B cell (primary cell): ENCODE data around the gene LIN37. TPM values are rescaled to one million over a fixed set of nuclear protein-coding genes. Genes with fewer than 3 reads are reported as not detected.

Experiments used
- ATAC-seq: fragments of 200-7000 bp; cut with Tn5 transposase; one replicate; pipeline ENCODE4 v1.10.0; 2021; ENCODE audit warnings: low read depth, mild to moderate bottlenecking, moderate number of reproducible peaks, moderate library complexity
- CTCF ChIA-PET: fragments of 350-600 bp; sonication (Branson Sonifier 250); formaldehyde crosslinking; loops from one replicate; lab custom pipeline; 2021; ENCODE audit warnings: antibody characterized with exemption, inconsistent platforms; lab: Charles Lee
- POLR2A ChIA-PET: fragments of 350-600 bp; sonication (Branson Sonifier 250); formaldehyde crosslinking; loops from one replicate; lab custom pipeline; 2021; ENCODE audit warnings: antibody characterized with exemption; lab: Charles Lee
- DNase-seq: peaks from one replicate; pipeline ENCODE4 v3.0.0; 2013
- H2AFZ ChIP-seq: 2 replicates; pipeline ENCODE4 v1.6.1; 2012; ENCODE audit warnings: mild to moderate bottlenecking, low read depth, low read length; ENCODE audit not compliant: insufficient read depth, poor library complexity, severe bottlenecking
- H3K27ac ChIP-seq, 2 donors: 1 replicate in 1 of 2; 2 replicates in 1 of 2; pipeline ENCODE4 v1.5.1; 2012 to 2013; ENCODE audit warnings: low read length in 2 of 2, mild to moderate bottlenecking in 2 of 2, moderate library complexity in 1 of 2
- H3K27me3 ChIP-seq, 4 experiments: fragments of 200-600 bp in 1 of 4; sonication (generic) in 1 of 4; replicated peaks in 1 of 4; 1 replicate in 2 of 4; 2 replicates in 2 of 4; pipeline versions ENCODE4 v1.6.1 to v1.7.0; 2013 to 2016; ENCODE audit warnings: low read length in 3 of 4, mild to moderate bottlenecking in 2 of 4, mixed read lengths in 1 of 4, moderate library complexity in 1 of 4; ENCODE audit not compliant: insufficient read depth in 4 of 4, control insufficient read depth in 3 of 4; ENCODE audit errors: control extremely low read depth in 1 of 4
- H3K36me3 ChIP-seq, 2 experiments: replicated peaks in 1 of 2; 1 replicate in 1 of 2; 2 replicates in 1 of 2; pipeline versions ENCODE4 v1.6.1 to v1.7.1; 2013; ENCODE audit warnings: low read length in 1 of 2; ENCODE audit not compliant: insufficient read depth in 2 of 2, control insufficient read depth in 1 of 2; ENCODE audit errors: control extremely low read depth in 1 of 2, extremely low read depth in 1 of 2
- H3K4me1 ChIP-seq, 2 donors: fragments of 200-600 bp in 1 of 2; sonication (generic) in 1 of 2; 1 replicate in 1 of 2; 2 replicates in 1 of 2; pipeline versions ENCODE4 v1.5.1 to v1.6.1; 2013 to 2017; ENCODE audit warnings: low read length in 2 of 2; ENCODE audit not compliant: control insufficient read depth in 2 of 2, insufficient read depth in 2 of 2
- H3K4me2 ChIP-seq: replicated peaks from 2 replicates; pipeline ENCODE3; 2012; ENCODE audit warnings: mild to moderate bottlenecking, low read depth, low read length; ENCODE audit not compliant: poor library complexity, severe bottlenecking
- H3K4me3 ChIP-seq, 5 experiments: fragments of 200-600 bp in 1 of 5; sonication (generic) in 1 of 5; 1 replicate in 3 of 5; 2 replicates in 2 of 5; pipeline versions ENCODE4 v1.5.1 to v1.7.0; 2011 to 2016; ENCODE audit warnings: low read length in 4 of 5, mild to moderate bottlenecking in 4 of 5, low read depth in 2 of 5, control low read depth in 1 of 5, moderate library complexity in 1 of 5; ENCODE audit not compliant: insufficient read depth in 1 of 5; ENCODE audit errors: control extremely low read depth in 1 of 5, extremely low read depth in 1 of 5
- H3K79me2 ChIP-seq: fragments of 200-600 bp; sonication (generic); one replicate; pipeline ENCODE4 v1.6.0; 2016; ENCODE audit warnings: low read length; ENCODE audit not compliant: control insufficient read depth, insufficient read depth
- H3K9ac ChIP-seq: fragments of 200-600 bp; sonication (generic); 2 replicates; pipeline ENCODE4 v1.6.1; 2017; ENCODE audit warnings: mild to moderate bottlenecking, low read length, moderate library complexity
- H3K9me3 ChIP-seq, 3 donors: one replicate each; pipeline versions ENCODE4 v1.6.1 to v1.7.1; 2013; ENCODE audit warnings: low read length in 2 of 3; ENCODE audit not compliant: control insufficient read depth in 2 of 3, insufficient read depth in 1 of 3; ENCODE audit errors: control extremely low read depth in 1 of 3
- H4K20me1 ChIP-seq: 2 replicates; pipeline ENCODE4 v1.6.0; 2012; ENCODE audit warnings: mild to moderate bottlenecking, low read length; ENCODE audit not compliant: insufficient read depth, control insufficient read depth, poor library complexity, severe bottlenecking
- H3K27ac Mint-ChIP-seq: one replicate; pipeline ENCODE4 v1.8.0; 2021; ENCODE audit warnings: mixed read lengths
- H3K27me3 Mint-ChIP-seq: one replicate; pipeline ENCODE4 v1.8.0; 2021; ENCODE audit warnings: mixed read lengths
- H3K4me1 Mint-ChIP-seq: one replicate; pipeline ENCODE4 v1.8.0; 2021; ENCODE audit warnings: mixed read lengths
- H3K4me3 Mint-ChIP-seq: one replicate; pipeline ENCODE4 v1.8.0; 2021; ENCODE audit warnings: mixed read lengths
- H3K9me3 Mint-ChIP-seq: one replicate; pipeline ENCODE4 v1.8.0; 2022; ENCODE audit warnings: mixed read lengths; ENCODE audit not compliant: insufficient read depth
- EZH2 ChIP-seq: IDR thresholded peaks from 2 replicates; pipeline ENCODE4 v1.6.1; 2012; ENCODE audit warnings: borderline replicate concordance, low read depth, mild to moderate bottlenecking, moderate library complexity, low read length; ENCODE audit not compliant: insufficient read depth, poor library complexity, severe bottlenecking
- WGBS: methylation state at CpG from one replicate; pipeline ENCODE4 v1.1.5; 2013; ENCODE audit warnings: missing lambda C conversion rate; ENCODE audit not compliant: insufficient coverage; 5-methylcytosine and 5-hydroxymethylcytosine counted together
- intact Hi-C: fragments of 100-400 bp; cut with micrococcal nuclease; formaldehyde crosslinking; loops from one replicate; pipeline ENCODE4 v1.10.0; 2022
- polyA plus RNA-seq: library from polyadenylated mRNA; depleted of rRNA; stranded (reverse); fragments of >200 nt; gene quantifications from 2 replicates; pipeline ENCODE4 v1.2.3, GENCODE V29; 2012
- total RNA-seq, 2 donors: library from RNA; stranded (reverse); fragments of 120-200 nt in 1 of 2; gene quantifications; 1 replicate in 1 of 2; 2 replicates in 1 of 2; pipeline versions ENCODE4 v1.2.3 to v1.2.4, GENCODE V29; 2013 to 2022
- TF ChIP-seq, protein P1 (sequence below): fragments of 200-600 bp; IDR thresholded peaks from one replicate; pipeline ENCODE4 v1.8.0; 2022; ENCODE audit warnings: antibody characterized with exemption, mild to moderate bottlenecking

The LIN37 gene
- total and polyA plus RNA-seq, 2 donors (not counting 1 experiment from before 2014, with no cell fraction given): 22.3 to 64.1 TPM

DNA sequence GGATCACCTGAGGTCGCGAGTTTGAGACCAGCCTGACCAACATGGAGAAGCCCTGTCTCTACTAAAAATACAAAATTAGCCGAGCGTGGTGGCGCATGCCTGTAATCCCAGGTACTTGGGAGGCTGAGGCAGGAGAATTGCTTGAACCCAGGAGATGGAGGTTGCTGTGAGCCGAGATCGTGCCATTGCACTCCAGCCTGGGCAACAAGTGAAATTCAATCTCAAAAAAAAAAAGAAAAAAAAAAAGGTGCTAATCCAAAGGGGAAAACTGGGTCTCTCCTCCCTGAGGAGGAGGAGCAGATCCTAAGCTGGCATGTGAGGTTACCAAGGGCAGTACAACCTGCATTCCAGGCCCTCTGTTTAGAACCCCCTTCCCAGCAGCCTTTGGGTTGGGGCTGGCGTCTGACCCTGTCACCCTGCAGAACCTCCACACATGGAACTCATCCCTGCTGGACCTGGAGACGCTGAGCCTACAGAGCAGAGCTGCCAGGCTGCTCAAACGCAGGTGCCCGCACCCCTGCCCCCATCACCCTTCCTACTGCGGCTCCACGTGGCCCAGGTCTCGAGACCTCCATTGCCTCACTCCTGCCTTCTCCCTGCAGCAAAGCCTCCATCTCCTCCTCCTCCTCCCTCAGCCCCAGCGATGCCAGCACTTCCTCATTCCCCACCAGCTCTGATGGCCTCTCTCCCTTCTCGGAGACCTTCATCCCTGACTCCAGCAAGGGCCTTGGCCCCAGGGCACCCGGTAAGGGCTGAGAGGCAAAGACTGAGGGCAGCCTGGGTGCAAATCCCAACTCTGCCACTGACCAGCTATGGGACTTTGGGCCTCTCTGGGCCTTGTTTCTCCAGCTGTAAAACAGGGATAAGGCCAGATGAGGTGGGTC lies 16.3 kb downstream of the LIN37 start:
- ChIA-PET POLR2A (no interaction called here), CTCF (no interaction called here)
- Histone ChIP-seq H4K20me1 (no peaks in the 10 kb centered on the region), H3K9ac (no peak overlapping the region), H3K4me1 (no peaks in the 10 kb centered on the region), H3K79me2 (peaks cover 14% of the 10 kb centered on the region), H3K27ac (no peak overlapping the region), H3K4me2 (no peak overlapping the region), H3K27me3 (no peaks in the 10 kb centered on the region), H2AFZ (no peak overlapping the region), H3K36me3 (peaks cover 0 to 21% of the 10 kb centered on the region in 2 experiments), H3K9me3 (no peaks in the 10 kb centered on the region), H3K4me3 (no peak overlapping the region)
- Mint-ChIP-seq H3K27me3 (no peaks in the 10 kb centered on the region), H3K27ac (no peak overlapping the region), H3K9me3 (no peaks in the 10 kb centered on the region), H3K4me1 (peaks cover 4% of the 10 kb centered on the region), H3K4me3 (no peak overlapping the region)
- no peak for DNase-seq
- no peak for ATAC-seq
- intact Hi-C loops: no loop called here
- WGBS: 98% methylated on average over 14 of the region's 17 CpGs
- TF ChIP-seq, protein P1, sequence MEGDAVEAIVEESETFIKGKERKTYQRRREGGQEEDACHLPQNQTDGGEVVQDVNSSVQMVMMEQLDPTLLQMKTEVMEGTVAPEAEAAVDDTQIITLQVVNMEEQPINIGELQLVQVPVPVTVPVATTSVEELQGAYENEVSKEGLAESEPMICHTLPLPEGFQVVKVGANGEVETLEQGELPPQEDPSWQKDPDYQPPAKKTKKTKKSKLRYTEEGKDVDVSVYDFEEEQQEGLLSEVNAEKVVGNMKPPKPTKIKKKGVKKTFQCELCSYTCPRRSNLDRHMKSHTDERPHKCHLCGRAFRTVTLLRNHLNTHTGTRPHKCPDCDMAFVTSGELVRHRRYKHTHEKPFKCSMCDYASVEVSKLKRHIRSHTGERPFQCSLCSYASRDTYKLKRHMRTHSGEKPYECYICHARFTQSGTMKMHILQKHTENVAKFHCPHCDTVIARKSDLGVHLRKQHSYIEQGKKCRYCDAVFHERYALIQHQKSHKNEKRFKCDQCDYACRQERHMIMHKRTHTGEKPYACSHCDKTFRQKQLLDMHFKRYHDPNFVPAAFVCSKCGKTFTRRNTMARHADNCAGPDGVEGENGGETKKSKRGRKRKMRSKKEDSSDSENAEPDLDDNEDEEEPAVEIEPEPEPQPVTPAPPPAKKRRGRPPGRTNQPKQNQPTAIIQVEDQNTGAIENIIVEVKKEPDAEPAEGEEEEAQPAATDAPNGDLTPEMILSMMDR: no peak
- TF ChIP-seq EZH2: no peak

GRCh38 chr19:35766571-35767104 lies 18.3 kb downstream of the LIN37 start:
- H2AFZ ChIP-seq: no peak overlapping the region
- H3K9me3 Mint-ChIP-seq: no peaks in the 10 kb centered on the region
- POLR2A ChIA-PET: interaction anchor here (1.0 kb wide), 1 partner anchor 26 kb away, joined by 3 read pairs; no protein-coding TSS in a partner anchor
- peaks cover 0 to 12% of the 10 kb centered on the region in 2 experiments for H3K36me3 ChIP-seq
- peaks cover 3% of the 10 kb centered on the region for H3K4me1 Mint-ChIP-seq
- CTCF ChIA-PET: interaction anchor here (0.5 kb wide), 1 partner anchor 72 kb away, joined by 4 read pairs; no protein-coding TSS in a partner anchor
- TF ChIP-seq, protein P1: no peak
- TF ChIP-seq EZH2: no peak
- H4K20me1 ChIP-seq: no peaks in the 10 kb centered on the region
- no peaks in the 10 kb centered on the region for H3K4me1 ChIP-seq
- no peaks in the 10 kb centered on the region for H3K27me3 ChIP-seq
- no peak overlapping the region for H3K4me3 ChIP-seq
- DNase-seq (no peak), ATAC-seq (no peak)
- peaks cover 6% of the 10 kb centered on the region for H3K79me2 ChIP-seq
- H3K27me3 Mint-ChIP-seq: no peaks in the 10 kb centered on the region
- no peak overlapping the region for H3K27ac ChIP-seq
- no peak overlapping the region for H3K27ac Mint-ChIP-seq
- 81% methylated on average over 4 of the region's 11 CpGs for WGBS
- no peak overlapping the region for H3K4me3 Mint-ChIP-seq
- intact Hi-C loops: no loop called here
- no peak overlapping the region for H3K4me2 ChIP-seq
- H3K9me3 ChIP-seq: no peaks in the 10 kb centered on the region
- no peak overlapping the region for H3K9ac ChIP-seq
